ENCODE results near the gene JUN. TPM values are rescaled to one million over a fixed set of nuclear protein-coding genes. Genes with fewer than 3 reads are reported as not detected.

Gene JUN
- total and polyA plus RNA-seq, 4 donors = 15.0 to 29.8 (median 17.5) TPM

- TF ChIP-seq CTCF (IDR thresholded peaks at IDR 0.05; ENCODE audit: low read depth, low read length, missing input control) (no peak), JUND (IDR thresholded peaks at IDR 0.05) (no peak), HNF4G (IDR thresholded peaks at IDR 0.05) (no peak), FOXA1 (IDR thresholded peaks at IDR 0.05) (no peak), RAD21 (IDR thresholded peaks at IDR 0.05) (no peak)
- TF ChIP-seq, protein P1, sequence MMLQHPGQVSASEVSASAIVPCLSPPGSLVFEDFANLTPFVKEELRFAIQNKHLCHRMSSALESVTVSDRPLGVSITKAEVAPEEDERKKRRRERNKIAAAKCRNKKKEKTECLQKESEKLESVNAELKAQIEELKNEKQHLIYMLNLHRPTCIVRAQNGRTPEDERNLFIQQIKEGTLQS (IDR thresholded peaks at IDR 0.05) = no peak
Measured at GRCh38 chr1:58735586-58735985, 48.3 kb downstream of the JUN start (continued).

DNA sequence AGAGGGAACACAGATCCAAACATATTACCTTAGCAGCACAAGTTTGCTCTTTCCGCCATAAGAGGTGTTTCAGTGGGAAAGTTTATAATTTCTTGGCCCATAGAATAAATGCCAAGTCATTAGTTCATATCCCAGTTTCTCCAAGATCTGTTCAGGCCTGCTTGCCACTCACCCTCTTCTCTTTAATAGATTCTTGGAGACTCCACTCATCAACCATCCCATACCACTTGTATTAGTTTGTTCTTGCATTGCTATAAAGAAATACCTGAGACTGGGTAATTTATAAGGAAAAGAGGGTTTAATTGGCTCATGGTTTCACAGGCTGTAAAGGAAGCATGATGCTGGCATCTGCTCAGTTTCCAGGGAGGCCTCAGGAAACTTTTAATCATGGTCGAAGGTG, 49.2 kb downstream of the JUN start:
- no peak overlapping the region for H3K4me3 ChIP-seq (ENCODE audit: low read depth in 1 of 3, low read length in 3 of 3)
- H3K27ac ChIP-seq (ENCODE audit: low read depth in 1 of 2, low read length in 2 of 2) = no peak overlapping the region
- H3K9me3 ChIP-seq (ENCODE audit: control insufficient read depth in 4 of 4, low read length in 3 of 4) = no peaks in the 10 kb centered on the region
- over 99% methylated on average over 2 of the region's 2 CpGs for WGBS
- no peaks in the 10 kb centered on the region for H3K27me3 ChIP-seq (ENCODE audit: control insufficient read depth in 4 of 4, insufficient read depth in 4 of 4, low read length in 3 of 4)
- TF ChIP-seq YY1 (IDR thresholded peaks at IDR 0.05) (no peak), FOXA1 (IDR thresholded peaks at IDR 0.05) (no peak), TAF1 (conservative IDR thresholded peaks at IDR 0.05) (no peak), HNF4G (IDR thresholded peaks at IDR 0.05) (no peak), CTCF (IDR thresholded peaks at IDR 0.05; ENCODE audit: low read depth, low read length, missing input control) (no peak), REST (IDR thresholded peaks at IDR 0.05) (no peak), NR2F2 (IDR thresholded peaks at IDR 0.05) (no peak), EGR1 (IDR thresholded peaks at IDR 0.05; ENCODE audit: low read depth in 2 of 2) (no peak), GABPA (IDR thresholded peaks at IDR 0.05 in 1 of 2, conservative IDR thresholded peaks at IDR 0.05 in 1 of 2) (no peak), FOXA2 (IDR thresholded peaks at IDR 0.05) (no peak), HNF4A (conservative IDR thresholded peaks at IDR 0.05) (no peak), SP1 (IDR thresholded peaks at IDR 0.05) (no peak), RXRA (IDR thresholded peaks at IDR 0.05) (no peak), JUND (IDR thresholded peaks at IDR 0.05) (no peak), RAD21 (IDR thresholded peaks at IDR 0.05) (no peak)
- TF ChIP-seq, protein P1 (IDR thresholded peaks at IDR 0.05) = no peak
- TF ChIP-seq, protein P2, sequence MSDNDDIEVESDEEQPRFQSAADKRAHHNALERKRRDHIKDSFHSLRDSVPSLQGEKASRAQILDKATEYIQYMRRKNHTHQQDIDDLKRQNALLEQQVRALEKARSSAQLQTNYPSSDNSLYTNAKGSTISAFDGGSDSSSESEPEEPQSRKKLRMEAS (IDR thresholded peaks at IDR 0.05) = no peak
- TF ChIP-seq, protein P3, sequence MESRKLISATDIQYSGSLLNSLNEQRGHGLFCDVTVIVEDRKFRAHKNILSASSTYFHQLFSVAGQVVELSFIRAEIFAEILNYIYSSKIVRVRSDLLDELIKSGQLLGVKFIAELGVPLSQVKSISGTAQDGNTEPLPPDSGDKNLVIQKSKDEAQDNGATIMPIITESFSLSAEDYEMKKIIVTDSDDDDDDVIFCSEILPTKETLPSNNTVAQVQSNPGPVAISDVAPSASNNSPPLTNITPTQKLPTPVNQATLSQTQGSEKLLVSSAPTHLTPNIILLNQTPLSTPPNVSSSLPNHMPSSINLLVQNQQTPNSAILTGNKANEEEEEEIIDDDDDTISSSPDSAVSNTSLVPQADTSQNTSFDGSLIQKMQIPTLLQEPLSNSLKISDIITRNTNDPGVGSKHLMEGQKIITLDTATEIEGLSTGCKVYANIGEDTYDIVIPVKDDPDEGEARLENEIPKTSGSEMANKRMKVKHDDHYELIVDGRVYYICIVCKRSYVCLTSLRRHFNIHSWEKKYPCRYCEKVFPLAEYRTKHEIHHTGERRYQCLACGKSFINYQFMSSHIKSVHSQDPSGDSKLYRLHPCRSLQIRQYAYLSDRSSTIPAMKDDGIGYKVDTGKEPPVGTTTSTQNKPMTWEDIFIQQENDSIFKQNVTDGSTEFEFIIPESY (IDR thresholded peaks at IDR 0.05) = no peak
- DNase-seq (ENCODE audit: low spot score) = no peak
- no peaks in the 10 kb centered on the region for H3K4me1 ChIP-seq (ENCODE audit: control insufficient read depth in 4 of 4, insufficient read depth in 4 of 4, low read length in 3 of 4)
- H3K36me3 ChIP-seq (ENCODE audit: control insufficient read depth in 4 of 4, insufficient read depth in 3 of 4, low read depth in 1 of 4, low read length in 3 of 4) = no peaks in the 10 kb centered on the region
- H3K9ac ChIP-seq (ENCODE audit: low read depth in 1 of 2, low read length in 2 of 2) = no peak overlapping the region

All from liver (tissue), 9 donors.